ENCODE measurements around the gene COL13A1. TPM values are rescaled to one million over a fixed set of nuclear protein-coding genes. Genes with fewer than 3 reads are reported as not detected.

Gene COL13A1
- total and polyA plus RNA-seq, 2 experiments from 2014 or later, result 5.2 to 8.6 TPM

- TF ChIP-seq REST (IDR thresholded peaks at IDR 0.05; ENCODE audit: unreplicated experiment), result no peak
Measured at GRCh38 chr10:69878038-69878437, 76.3 kb downstream of the COL13A1 start (continued).

GRCh38 chr10:69878951-69879350 lies 77.2 kb downstream of the COL13A1 start:
- Histone ChIP-seq H3K9me2 (ENCODE audit: insufficient read depth) (no peaks in the 10 kb centered on the region), H2AFZ (no peak overlapping the region), H3K79me2 (replicated peaks; ENCODE audit: insufficient read depth) (no peaks in the 10 kb centered on the region), H4K20me1 (replicated peaks; ENCODE audit: insufficient read depth) (no peaks in the 10 kb centered on the region), H3K27ac (ENCODE audit: low read depth) (no peak overlapping the region; the same call in 1 of the 2 replicates), H3K4me3 (no peak overlapping the region), H3K4me1 (ENCODE audit: insufficient read depth) (peaks cover 17% of the 10 kb centered on the region), H3K27me3 (ENCODE audit: insufficient read depth) (no peaks in the 10 kb centered on the region), H3F3A (replicated peaks; ENCODE audit: low read depth) (no peaks in the 10 kb centered on the region), H3K4me2 (no peak overlapping the region), H3K36me3 (ENCODE audit: insufficient read depth) (no peaks in the 10 kb centered on the region)
- ATAC-seq (no peak), DNase-seq (ENCODE audit: low spot score) (no peak)
- H3K27me3 Mint-ChIP-seq (ENCODE audit: insufficient read depth, low read depth, poor library complexity), result peaks cover 16% of the 10 kb centered on the region
- no peaks in the 10 kb centered on the region for H3K9me3 Mint-ChIP-seq
- no peak overlapping the region for H3K27ac Mint-ChIP-seq
- H3K4me3 Mint-ChIP-seq, result no peak overlapping the region
- H3K4me1 Mint-ChIP-seq, result peaks cover 59% of the 10 kb centered on the region
- no peaks in the 10 kb centered on the region for H3K36me3 Mint-ChIP-seq (ENCODE audit: low read depth)
- TF ChIP-seq ETS1 (IDR thresholded peaks at IDR 0.05) (no peak), CREB1 (CRISPR knock-in tag; IDR thresholded peaks at IDR 0.05; ENCODE audit: low read depth) (no peak), STAT1 (IDR thresholded peaks at IDR 0.05; ENCODE audit: unreplicated experiment) (no peak), ZNF331 (CRISPR knock-in tag; IDR thresholded peaks at IDR 0.05; ENCODE audit: low read depth) (no peak), ZNF462 (CRISPR knock-in tag; IDR thresholded peaks at IDR 0.05) (no peak), EZH2 (IDR thresholded peaks at IDR 0.05; ENCODE audit: low read depth, unreplicated experiment) (no peak), NANOG (IDR thresholded peaks at IDR 0.05; ENCODE audit: borderline replicate concordance) (no peak), ZNF114 (CRISPR knock-in tag; IDR thresholded peaks at IDR 0.05) (no peak), POLR2AphosphoS5 (IDR thresholded peaks at IDR 0.05; ENCODE audit: low read depth) (no peak), REST (IDR thresholded peaks at IDR 0.05; ENCODE audit: unreplicated experiment) (no peak)
